Left renal pelvis (tissue), 4 donors: ENCODE data around the gene GUK1. TPM values are rescaled to one million over a fixed set of nuclear protein-coding genes. Genes with fewer than 3 reads are reported as not detected.
A peak's percentile ranks its signal among the peaks of the same experiment; 100 is the strongest.

Source experiments
- DNase-seq, 4 donors: peaks; one replicate each; pipeline ENCODE4 v3.0.0-alpha.2; 2013; ENCODE audit warnings: low read depth in 4 of 4, low spot score in 3 of 4
- polyA plus RNA-seq, 4 donors: library from polyadenylated mRNA; unstranded; fragments of 120-200 nt; gene quantifications; one replicate each; pipeline ENCODE4 v1.2.1, GENCODE V29; 2013; ENCODE audit not compliant: insufficient read length in 4 of 4

The GUK1 gene, protein sequence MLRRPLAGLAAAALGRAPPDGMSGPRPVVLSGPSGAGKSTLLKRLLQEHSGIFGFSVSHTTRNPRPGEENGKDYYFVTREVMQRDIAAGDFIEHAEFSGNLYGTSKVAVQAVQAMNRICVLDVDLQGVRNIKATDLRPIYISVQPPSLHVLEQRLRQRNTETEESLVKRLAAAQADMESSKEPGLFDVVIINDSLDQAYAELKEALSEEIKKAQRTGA
- polyA plus RNA-seq: 100 to 1,000 TPM; 106 to 149 (median 120) TPM

GRCh38 chr1:228139931-228140723 lies at the start of gene GUK1:
TSS of gene GUK1 (plus strand) at chr1:228140279. CDS start at chr1:228140303, 24 bp downstream.
- DNase-seq: peak; percentile 92 to 95 (median 94)

- no peak for DNase-seq
These were observed 49.4 kb upstream of the GUK1 start for GRCh38 chr1:228090613-228091081.

GRCh38 chr1:228091084-228091483 lies 49.0 kb upstream of the GUK1 start:
- no peak for DNase-seq

GRCh38 chr1:228092342-228093049 lies 47.6 kb upstream of the GUK1 start:
- no peak for DNase-seq

- no peak for DNase-seq
These were observed 46.8 kb upstream of the GUK1 start for GRCh38 chr1:228093050-228093906.

DNA sequence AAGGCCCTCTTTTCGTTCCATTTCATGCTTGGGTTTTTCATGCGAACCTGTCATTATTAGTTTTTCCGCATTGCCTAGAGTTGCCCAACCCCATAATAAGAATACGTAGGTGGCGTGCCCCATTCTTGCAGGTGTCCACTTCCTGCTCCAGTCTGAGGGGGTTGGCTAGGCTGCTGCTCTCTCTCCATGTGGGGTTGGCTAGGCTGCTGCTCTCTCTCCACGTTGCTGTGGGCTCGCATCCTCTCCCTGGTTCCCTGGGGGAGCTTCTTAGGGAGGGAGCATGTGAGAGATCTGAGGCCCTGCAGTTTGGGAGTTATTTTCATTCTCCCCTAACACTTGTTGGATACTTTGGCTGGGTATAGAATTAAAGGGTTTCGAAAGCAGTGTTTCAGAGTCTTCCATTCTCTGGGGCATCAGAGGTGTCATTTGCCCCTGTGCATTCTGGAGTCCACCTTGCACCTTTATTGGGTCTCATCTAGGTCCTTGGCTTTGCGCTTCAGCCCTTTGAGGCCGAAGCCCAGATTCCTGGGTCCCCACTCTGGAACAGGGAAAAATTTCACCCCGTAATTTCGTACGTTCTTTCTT lies 45.6 kb upstream of the GUK1 start:
- no peak for DNase-seq

DNA sequence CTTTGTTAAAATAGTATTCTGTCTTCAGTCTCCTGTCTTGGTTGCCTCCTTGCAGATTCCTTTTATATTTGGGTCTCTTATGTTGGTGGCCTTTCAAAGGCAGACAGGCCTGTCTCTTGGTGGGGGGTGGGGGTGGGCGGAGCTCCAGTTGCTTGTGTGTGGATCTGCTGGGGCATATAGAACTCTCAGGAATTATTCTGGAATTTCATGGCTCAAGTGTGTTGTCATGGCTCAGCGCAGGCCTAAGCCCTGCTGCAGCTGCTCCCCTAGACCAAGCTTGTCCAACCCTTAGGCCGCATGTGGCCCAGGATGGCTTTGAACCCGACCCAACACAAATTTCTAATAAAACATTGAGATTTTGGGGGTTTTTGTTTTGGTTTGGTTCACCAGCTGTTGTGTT lies 44.9 kb upstream of the GUK1 start:
- DNase-seq: no peak

GRCh38 chr1:228095938-228096337 lies 44.1 kb upstream of the GUK1 start:
- DNase-seq: no peak

- DNase-seq: no peak
These were observed 43.4 kb upstream of the GUK1 start for GRCh38 chr1:228096416-228097332.

GRCh38 chr1:228097333-228098081 lies 42.6 kb upstream of the GUK1 start:
- no peak for DNase-seq

DNA sequence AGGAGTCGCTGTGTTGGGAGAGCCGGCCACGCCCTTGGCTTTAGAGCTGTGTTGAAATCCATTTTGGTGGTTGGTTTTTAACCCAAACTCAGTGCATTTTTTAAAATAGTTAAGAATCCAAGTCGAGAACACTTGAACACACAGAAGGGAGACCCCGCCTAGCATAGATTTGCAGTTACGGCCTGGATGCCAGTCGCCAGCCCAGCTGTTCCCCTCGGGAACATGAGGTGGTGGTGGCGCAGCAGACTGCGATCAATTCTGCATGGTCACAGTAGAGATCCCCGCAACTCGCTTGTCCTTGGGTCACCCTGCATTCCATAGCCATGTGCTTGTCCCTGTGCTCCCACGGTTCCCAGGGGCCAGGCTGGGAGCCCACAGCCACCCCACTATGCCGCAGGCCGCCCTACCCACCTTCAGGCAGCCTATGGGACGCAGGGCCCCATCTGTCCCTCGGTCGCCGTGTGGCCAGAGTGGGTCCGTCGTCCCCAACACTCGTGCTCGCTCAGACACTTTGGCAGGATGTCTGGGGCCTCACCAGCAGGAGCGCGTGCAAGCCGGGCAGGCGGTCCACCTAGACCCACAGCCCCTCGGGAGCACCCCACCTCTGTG lies 41.7 kb upstream of the GUK1 start:
- no peak for DNase-seq

GRCh38 chr1:228099331-228099732 lies 40.7 kb upstream of the GUK1 start:
- DNase-seq: no peak

DNA sequence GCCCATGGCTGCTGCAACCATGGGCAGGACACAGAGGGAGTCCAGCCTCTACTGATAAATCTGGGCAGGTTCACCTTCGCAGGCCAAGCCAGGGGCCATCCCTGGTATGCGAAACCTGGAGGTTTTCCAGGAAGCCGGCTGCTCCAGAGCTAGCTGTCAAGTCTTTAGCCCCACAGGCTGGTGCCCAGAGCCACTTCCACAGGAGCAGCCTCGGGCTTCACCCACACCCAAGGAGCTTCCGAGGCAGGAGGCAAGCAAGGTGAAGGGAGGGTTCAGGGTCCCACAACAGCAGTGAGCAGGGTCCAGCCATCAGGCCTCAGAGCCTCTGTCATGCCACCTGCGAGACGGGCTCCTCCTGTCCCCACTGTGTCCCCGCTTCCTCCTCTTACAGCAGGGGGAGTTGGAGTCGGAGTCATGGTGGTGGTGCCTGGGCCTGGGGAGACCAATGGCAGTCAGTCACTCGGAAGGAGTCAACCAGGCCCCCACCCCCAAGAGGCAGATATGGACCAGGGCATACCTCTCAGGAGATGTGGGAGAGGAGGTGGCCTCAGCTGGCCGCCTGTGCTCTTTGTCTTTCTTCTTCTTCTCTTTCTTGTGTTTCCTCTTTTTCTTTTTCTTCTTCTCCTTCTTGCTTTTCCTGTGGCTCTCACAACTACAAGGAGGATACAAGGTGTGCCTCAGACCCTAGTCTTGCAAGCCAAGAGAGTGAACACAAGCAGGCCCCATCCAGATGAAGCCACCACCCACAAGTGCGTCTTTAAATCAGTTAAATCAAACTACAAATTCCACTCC lies 39.1 kb upstream of the GUK1 start:
- no peak for DNase-seq

GRCh38 chr1:228101614-228101993 lies 38.5 kb upstream of the GUK1 start:
- no peak for DNase-seq

DNA sequence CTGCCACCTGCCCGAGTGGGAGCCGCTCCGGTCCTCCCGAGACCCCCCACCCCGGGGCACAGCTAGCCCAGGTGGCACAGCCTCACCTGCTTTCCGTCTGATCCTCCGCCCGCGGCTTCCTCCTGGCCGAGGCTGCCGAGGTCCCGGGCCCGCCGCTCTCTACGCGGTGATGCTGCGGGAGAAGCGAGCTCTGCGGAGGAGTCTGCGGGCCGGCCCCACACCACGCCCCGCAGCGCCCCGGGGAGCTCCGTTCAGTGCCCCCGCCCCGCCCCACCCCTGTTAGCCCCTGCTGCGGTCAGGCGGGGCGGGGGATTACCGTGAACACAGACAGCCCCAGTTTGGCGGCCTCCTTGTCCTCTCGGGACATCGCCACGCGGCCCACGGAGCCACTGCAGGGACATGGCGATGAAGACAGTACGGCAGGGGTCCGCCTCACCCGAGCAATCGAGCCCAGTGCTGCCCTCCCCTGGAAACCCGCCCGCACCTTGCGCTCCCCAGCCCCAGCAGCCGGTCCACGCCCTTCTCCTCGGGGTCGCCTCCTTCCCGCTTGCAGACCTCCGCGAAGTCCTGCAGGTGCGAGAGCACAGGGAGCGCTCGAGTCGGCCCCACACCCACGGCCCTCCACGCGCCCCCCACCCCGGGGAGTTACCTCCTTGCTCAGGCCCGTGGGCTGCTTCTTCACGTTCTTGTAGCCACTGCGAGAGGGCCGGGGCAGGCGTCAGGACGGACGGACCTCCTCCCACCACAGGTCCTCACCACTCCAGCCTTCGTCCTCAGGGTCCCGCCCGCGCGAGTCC lies 37.9 kb upstream of the GUK1 start:
- no peak for DNase-seq
